HG03175 (cell line): ENCODE data around the gene MARVELD2.
"Not testable (repeated sequence)": the region's sequence is repeated elsewhere in the genome, so short reads cannot be mapped to it uniquely, and the experiment has no call there.

Experiments
- ATAC-seq: cut with Tn5 transposase; IDR thresholded peaks from one replicate; pipeline ENCODE4 v1.9.1; 2021; ENCODE audit warnings: mild to moderate bottlenecking, moderate library complexity; ENCODE audit not compliant: unreplicated experiment

The MARVELD2 gene

GRCh38 chr5:69414885-69415583, at the start of gene MARVELD2:
TSS of gene MARVELD2 (plus strand) at chr5:69415116. CDS start at chr5:69419386, 4,270 bp downstream.
- peak; percentile 50 for ATAC-seq

GRCh38 chr5:69367697-69368279, 47.1 kb upstream of the MARVELD2 start:
- ATAC-seq: no peak

GRCh38 chr5:69368458-69369339, 46.2 kb upstream of the MARVELD2 start:
- peak; percentile 30 for ATAC-seq

GRCh38 chr5:69369340-69370121, 45.4 kb upstream of the MARVELD2 start, which contains the start of the genes AK6, RAD17 and TAF9:
TSS of gene AK6 (minus strand) at chr5:69369520. CDS start at chr5:69369490, 30 bp downstream.
TSS of gene RAD17 (plus strand) at chr5:69369818. CDS start at chr5:69372209, 2,391 bp downstream.
TSS of gene TAF9 (minus strand) at chr5:69369520. CDS start at chr5:69365737, 3,783 bp downstream.
- peak; percentile 94 for ATAC-seq

GRCh38 chr5:69370335-69370734, 44.6 kb upstream of the MARVELD2 start:
- not testable (repeated sequence) for ATAC-seq

GRCh38 chr5:69372394-69372793, 42.5 kb upstream of the MARVELD2 start:
- no peak for ATAC-seq

- peak; percentile 83 for ATAC-seq
Measured at GRCh38 chr5:69374911-69375446, 39.9 kb upstream of the MARVELD2 start.

- no peak for ATAC-seq
Measured at GRCh38 chr5:69378376-69378775, 36.5 kb upstream of the MARVELD2 start.

GRCh38 chr5:69404659-69405330, 10.1 kb upstream of the MARVELD2 start:
- ATAC-seq: no peak

GRCh38 chr5:69415584-69415958, 655 bp downstream of the MARVELD2 start:
- no peak for ATAC-seq

- no peak for ATAC-seq
Measured at GRCh38 chr5:69416180-69416579, 1.3 kb downstream of the MARVELD2 start.

- no peak for ATAC-seq
Measured at GRCh38 chr5:69416699-69417098, 1.8 kb downstream of the MARVELD2 start.

- no peak for ATAC-seq
Measured at GRCh38 chr5:69418554-69418953, 3.6 kb downstream of the MARVELD2 start.

- no peak for ATAC-seq
Measured at GRCh38 chr5:69431424-69432303, 16.7 kb downstream of the MARVELD2 start.

GRCh38 chr5:69432412-69433206, 17.7 kb downstream of the MARVELD2 start:
- ATAC-seq: peak; percentile 72

GRCh38 chr5:69435276-69435884, 20.5 kb downstream of the MARVELD2 start:
- ATAC-seq: not testable (repeated sequence)

- no peak for ATAC-seq
Measured at GRCh38 chr5:69444127-69444754, 29.3 kb downstream of the MARVELD2 start.
